ENCODE results near the gene PPP1R13B.
"Not testable (repeated sequence)": the region's sequence is repeated elsewhere in the genome, so short reads cannot be mapped to it uniquely, and the experiment has no call there.

The PPP1R13B gene

DNA sequence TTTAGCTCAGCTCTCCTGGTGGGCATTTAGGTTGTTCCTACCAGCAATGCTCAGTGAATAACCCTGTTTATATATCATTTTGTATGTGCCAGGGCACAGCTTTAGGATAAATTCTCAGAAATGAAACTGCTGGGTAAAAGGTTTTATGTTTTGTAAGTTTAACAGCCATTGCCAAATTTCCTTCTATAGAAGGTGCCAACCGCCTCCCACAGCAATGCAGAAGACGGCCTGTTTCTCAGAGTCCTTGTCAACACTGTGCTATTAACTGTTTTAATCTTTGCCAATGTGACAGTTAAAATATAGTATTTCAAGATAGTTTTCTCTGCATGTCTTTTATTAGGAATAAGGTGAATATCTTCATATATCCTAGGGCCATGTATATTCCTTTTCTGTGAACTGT, 65.0 kb downstream of the PPP1R13B start:
- DNase-seq (ENCODE audit: low read depth) = no peak

DNA sequence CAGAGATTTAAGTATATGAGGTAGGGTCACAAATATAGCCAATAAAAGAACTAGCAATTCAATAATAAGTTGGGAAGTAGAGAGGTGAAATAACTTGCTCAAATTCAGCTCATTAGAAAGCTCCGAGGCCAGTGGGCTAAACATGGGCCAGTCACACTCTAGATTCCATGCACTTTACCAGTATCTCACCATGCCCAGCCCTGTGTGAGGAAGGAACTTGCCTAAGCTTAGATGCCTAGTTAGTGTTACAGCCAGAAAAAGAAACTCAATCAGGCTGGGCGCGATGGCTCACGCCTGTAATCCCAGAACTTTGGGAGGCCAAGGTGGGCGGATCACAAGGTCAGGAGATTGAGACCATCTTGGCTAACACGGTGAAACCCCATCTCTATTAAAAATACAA, 71.1 kb downstream of the PPP1R13B start:
- DNase-seq (ENCODE audit: low read depth) = not testable (repeated sequence)

GRCh38 chr14:103775506-103775905, 71.9 kb downstream of the PPP1R13B start:
- no peak for DNase-seq (ENCODE audit: low read depth)

- no peak for DNase-seq (ENCODE audit: low read depth)
Measured at GRCh38 chr14:103773521-103773920, 73.9 kb downstream of the PPP1R13B start.

- no peak for DNase-seq (ENCODE audit: low read depth)
Measured at GRCh38 chr14:103772078-103772712, 75.2 kb downstream of the PPP1R13B start.

DNA sequence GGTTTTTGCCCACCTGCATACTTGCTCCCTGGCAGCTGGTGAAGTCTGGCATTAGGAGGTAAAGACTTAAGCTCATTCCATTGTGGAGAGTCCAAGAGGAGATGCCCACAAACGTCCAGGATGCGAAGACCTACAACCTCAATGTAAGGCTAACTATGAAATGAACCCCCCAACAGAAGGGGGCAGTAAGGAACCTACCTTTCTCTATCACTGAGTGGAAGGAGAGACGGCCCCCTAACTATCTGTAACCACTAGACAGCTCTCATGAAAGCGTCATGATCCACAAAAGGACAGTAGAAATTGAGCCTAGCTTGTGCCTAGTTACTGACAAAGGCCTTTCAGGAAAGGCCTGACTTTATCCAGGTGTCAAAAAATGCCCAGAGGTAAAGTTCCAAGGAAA, 76.5 kb downstream of the PPP1R13B start:
- DNase-seq (ENCODE audit: low read depth) = no peak

- DNase-seq (ENCODE audit: low read depth) = no peak
Measured at GRCh38 chr14:103770500-103770899, 76.9 kb downstream of the PPP1R13B start.

DNA sequence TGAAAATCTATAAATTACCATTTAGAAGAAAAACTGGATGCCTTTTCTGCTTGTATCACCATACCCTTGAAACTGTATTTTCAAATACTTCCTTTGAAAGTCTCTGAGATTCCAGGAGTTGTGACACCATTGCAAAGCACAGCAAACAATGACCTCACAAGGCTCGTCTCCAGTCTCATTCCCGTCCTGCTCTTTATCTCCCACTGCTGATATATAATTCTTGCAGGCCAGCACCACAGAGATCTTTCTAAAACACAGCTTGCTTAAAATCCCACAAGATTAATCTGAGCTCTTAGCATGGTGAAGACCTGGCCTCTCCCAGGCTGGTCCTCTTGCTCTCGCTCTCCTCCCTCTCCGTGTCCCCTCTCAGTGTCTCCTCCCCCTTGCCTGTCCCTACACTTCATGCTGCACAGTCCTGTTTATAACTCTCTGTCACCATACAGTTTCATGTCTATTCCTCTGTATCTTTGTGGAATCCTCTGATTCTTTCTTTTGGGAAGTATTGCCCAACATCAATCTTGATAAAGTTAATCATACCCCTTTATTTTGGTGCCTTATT, 80.0 kb downstream of the PPP1R13B start:
- no peak for DNase-seq (ENCODE audit: low read depth)

- DNase-seq (ENCODE audit: low read depth) = no peak
Measured at GRCh38 chr14:103765526-103765925, 81.8 kb downstream of the PPP1R13B start.

DNA sequence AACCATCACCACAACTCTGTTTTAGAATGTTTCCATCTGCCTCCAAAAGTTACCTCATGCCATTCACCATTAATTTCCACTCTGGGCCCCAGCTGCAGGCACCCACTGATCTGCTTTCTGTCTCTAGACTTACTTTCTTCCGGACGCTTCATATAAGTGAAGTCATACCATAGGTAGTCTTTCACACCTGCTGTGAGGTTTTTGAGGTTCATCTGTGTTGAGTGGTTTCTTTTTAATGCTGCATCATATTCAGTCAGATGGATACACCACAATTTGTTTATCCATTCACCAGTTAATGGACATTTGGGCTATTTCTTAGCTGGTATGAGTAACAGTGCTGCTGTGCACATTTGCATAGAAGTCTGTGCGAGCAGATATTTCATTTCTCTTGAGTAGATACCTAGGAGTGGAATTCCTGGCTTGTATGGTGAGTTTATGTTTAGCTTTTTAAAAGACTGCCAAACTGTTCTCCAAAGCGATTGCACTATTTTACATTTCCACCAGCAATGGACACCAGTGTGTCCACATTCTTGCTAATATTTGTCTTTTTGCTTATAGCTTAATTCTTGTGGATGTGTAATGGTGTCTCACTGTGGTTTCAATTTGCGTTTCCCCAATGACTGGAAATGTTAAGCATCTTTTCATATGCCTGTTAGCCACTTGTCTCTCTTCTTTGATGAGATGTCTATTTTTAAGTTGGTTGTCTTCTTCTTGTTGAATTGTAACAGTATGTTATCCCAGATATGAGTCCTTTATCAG, 83.5 kb downstream of the PPP1R13B start:
- no peak for DNase-seq (ENCODE audit: low read depth)

- no peak for DNase-seq (ENCODE audit: low read depth)
Measured at GRCh38 chr14:103762541-103762940, 84.8 kb downstream of the PPP1R13B start.

- DNase-seq (ENCODE audit: low read depth) = no peak
Measured at GRCh38 chr14:103762036-103762435, 85.3 kb downstream of the PPP1R13B start.

- DNase-seq (ENCODE audit: low read depth) = no peak
Measured at GRCh38 chr14:103758059-103758776, 89.2 kb downstream of the PPP1R13B start.

DNA sequence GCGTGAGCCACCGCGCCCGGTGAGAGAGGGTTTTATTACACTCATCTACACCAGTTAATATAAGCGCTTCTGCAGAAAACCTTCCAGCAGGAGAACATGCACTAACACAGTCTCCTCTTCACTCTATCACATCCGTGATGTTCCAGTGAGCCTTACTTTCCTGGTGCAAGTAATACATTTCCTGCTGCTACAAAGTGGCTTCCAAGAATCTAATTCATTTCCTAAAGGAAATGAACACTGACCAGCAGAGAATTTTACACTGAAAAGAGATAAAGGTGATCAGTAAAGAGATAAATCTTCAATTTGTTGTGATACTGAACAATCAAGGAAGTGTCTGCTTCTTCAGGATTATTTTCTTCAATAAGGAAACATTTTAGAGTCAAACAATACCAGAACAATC, 92.3 kb downstream of the PPP1R13B start:
- DNase-seq (ENCODE audit: low read depth) = no peak

- DNase-seq (ENCODE audit: low read depth) = no peak
Measured at GRCh38 chr14:103753774-103754173, 93.6 kb downstream of the PPP1R13B start.

- no peak for DNase-seq (ENCODE audit: low read depth)
Measured at GRCh38 chr14:103749860-103750259, 97.5 kb downstream of the PPP1R13B start.

DNA sequence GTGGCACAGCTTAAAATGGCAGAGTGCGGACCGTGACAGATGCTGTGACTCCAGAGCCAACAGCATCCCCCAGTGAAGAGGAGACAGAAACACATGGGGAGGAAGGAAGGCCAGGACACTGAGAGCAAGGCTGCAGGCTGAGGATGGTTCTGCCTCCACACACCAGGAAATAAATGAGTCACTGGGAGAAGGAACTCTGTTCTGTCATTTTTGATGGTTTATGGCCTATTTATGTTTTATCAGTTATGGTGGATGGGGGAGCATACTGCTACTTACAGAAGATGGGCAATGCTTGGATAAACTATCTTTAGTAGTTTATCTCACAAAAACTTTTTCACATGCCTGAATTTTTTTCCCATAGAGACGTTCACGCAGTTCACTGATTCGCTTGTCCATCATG, 97.9 kb downstream of the PPP1R13B start:
- DNase-seq (ENCODE audit: low read depth) = no peak

GRCh38 chr14:103748534-103748857, 98.9 kb downstream of the PPP1R13B start:
- no peak for DNase-seq (ENCODE audit: low read depth)

DNA sequence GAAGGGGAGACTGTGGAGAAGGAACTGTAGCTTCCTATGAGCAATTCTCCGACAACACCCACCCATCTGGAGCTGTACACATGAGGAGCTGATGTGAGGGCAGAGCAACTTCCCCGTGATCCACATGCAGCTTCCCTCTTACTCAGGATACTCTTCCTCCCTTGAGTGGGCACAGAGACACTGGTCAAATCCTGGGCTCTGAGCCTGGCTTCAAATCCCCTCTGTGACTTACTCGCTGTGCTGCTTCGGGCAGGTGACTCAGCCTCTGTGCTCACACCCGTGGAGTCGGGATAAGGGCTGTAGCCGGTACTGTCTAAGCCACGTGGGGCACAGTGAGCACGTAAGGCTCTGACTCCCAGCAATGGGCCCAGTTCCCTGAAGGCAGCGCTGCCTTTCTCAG, 100.7 kb downstream of the PPP1R13B start:
- no peak for DNase-seq (ENCODE audit: low read depth)

- no peak for DNase-seq (ENCODE audit: low read depth)
Measured at GRCh38 chr14:103745424-103745823, 102.0 kb downstream of the PPP1R13B start.

- DNase-seq (ENCODE audit: low read depth) = no peak
Measured at GRCh38 chr14:103744621-103745395, 102.6 kb downstream of the PPP1R13B start.

GRCh38 chr14:103743691-103744090, 103.7 kb downstream of the PPP1R13B start:
- DNase-seq (ENCODE audit: low read depth) = no peak

Measured in GM04504 (cell line).